ENCODE data around the gene PHACTR1.
"Not testable (repeated sequence)": the region's sequence is repeated elsewhere in the genome, so short reads cannot be mapped to it uniquely, and the experiment has no call there.

PHACTR1 gene

GRCh38 chr6:12941422-12941821 lies 224.9 kb downstream of the PHACTR1 start:
- no peak overlapping the region for H3K4me3 ChIP-seq (ENCODE audit: low read depth in 1 of 2, low read length in 1 of 2)

DNA sequence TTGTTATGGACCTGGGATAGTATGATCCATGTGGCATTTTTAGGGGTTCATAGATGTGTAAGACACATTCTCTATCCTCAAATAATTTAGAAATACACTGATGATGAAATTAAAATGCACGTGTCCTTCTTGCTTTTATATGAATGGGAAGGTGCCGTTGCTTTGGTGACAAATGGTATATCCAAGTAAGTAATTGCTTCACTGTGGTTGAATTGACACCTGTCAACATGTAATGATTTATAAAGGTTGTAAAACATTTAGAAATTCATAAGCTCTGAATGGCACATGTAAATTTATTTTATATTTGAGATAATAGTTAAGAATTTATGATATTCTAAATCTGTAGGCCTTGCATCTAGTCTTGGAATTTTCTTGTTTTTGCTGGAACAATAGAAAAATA lies 227.0 kb downstream of the PHACTR1 start:
- no peaks in the 10 kb centered on the region for H3K27me3 ChIP-seq
- H3K27ac ChIP-seq = no peak overlapping the region
- TF ChIP-seq, protein P1, sequence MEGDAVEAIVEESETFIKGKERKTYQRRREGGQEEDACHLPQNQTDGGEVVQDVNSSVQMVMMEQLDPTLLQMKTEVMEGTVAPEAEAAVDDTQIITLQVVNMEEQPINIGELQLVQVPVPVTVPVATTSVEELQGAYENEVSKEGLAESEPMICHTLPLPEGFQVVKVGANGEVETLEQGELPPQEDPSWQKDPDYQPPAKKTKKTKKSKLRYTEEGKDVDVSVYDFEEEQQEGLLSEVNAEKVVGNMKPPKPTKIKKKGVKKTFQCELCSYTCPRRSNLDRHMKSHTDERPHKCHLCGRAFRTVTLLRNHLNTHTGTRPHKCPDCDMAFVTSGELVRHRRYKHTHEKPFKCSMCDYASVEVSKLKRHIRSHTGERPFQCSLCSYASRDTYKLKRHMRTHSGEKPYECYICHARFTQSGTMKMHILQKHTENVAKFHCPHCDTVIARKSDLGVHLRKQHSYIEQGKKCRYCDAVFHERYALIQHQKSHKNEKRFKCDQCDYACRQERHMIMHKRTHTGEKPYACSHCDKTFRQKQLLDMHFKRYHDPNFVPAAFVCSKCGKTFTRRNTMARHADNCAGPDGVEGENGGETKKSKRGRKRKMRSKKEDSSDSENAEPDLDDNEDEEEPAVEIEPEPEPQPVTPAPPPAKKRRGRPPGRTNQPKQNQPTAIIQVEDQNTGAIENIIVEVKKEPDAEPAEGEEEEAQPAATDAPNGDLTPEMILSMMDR (IDR thresholded peaks at IDR 0.05) = no peak
- peaks cover 4 to 20% of the 10 kb centered on the region in 2 experiments for H3K4me1 ChIP-seq (ENCODE audit: control insufficient read depth in 1 of 2, insufficient read depth in 1 of 2, low read depth in 1 of 2, low read length in 1 of 2)
- no peaks in the 10 kb centered on the region for H3K9me3 ChIP-seq
- no peaks in the 10 kb centered on the region for H3K36me3 ChIP-seq
- H3K4me3 ChIP-seq (ENCODE audit: low read depth in 1 of 2, low read length in 1 of 2) = no peak overlapping the region

More at GRCh38 chr6:12941422-12941821, 224.9 kb downstream of the PHACTR1 start:
- Histone ChIP-seq H3K36me3 (no peaks in the 10 kb centered on the region), H3K4me1 (ENCODE audit: control insufficient read depth in 1 of 2, insufficient read depth in 1 of 2, low read depth in 1 of 2, low read length in 1 of 2) (peaks cover 4 to 20% of the 10 kb centered on the region in 2 experiments), H3K9me3 (no peaks in the 10 kb centered on the region), H3K27me3 (no peaks in the 10 kb centered on the region), H3K27ac (no peak overlapping the region)
- TF ChIP-seq, protein P1 (IDR thresholded peaks at IDR 0.05) = no peak

DNA sequence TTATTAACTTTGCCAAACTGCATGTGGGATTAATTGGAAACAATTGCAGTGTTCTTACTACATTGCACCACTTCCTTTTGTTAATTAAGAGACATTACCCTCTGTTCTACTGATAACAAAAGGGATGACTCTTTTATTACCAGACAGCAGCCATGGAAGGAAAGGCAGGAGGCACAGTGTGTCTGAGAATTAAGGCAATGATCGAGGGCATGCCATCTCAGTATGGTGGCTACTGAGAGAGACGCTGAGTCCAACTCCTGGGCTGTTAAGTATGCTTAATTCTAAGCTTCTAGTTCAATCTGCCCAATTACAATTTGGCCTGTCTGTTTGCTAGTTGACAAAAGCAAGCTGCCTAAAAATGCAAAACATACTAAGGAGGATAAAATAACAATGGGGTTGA lies 227.4 kb downstream of the PHACTR1 start:
- Histone ChIP-seq H3K4me3 (ENCODE audit: low read depth in 1 of 2, low read length in 1 of 2) (no peak overlapping the region), H3K4me1 (ENCODE audit: control insufficient read depth in 1 of 2, insufficient read depth in 1 of 2, low read depth in 1 of 2, low read length in 1 of 2) (peaks cover 4 to 20% of the 10 kb centered on the region in 2 experiments), H3K27me3 (no peaks in the 10 kb centered on the region), H3K36me3 (no peaks in the 10 kb centered on the region), H3K9me3 (no peaks in the 10 kb centered on the region), H3K27ac (no peak overlapping the region)
- TF ChIP-seq, protein P1 (IDR thresholded peaks at IDR 0.05) = no peak

DNA sequence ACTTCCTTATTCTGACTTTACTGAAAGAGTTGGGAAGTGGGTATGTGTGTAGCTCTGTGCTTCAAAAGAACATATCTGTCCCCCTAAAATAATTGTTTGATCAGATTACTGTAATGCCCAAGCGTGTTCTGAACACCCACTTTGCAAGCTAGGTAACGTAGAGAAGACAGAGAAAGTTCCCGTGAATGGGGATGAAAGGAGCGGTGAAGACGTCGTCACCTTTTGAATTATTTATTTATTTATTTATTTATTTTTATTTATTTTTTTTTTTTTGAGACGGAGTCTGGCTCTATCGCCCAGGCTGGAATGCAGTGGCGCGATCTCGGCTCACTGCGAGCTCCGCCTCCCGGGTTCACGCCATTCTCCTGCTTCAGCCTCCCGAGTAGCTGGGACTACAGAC lies 228.0 kb downstream of the PHACTR1 start:
- H3K27me3 ChIP-seq; H3K9me3 ChIP-seq; H3K4me3 ChIP-seq (ENCODE audit: low read depth in 1 of 2, low read length in 1 of 2); H3K27ac ChIP-seq; H3K36me3 ChIP-seq: not testable (repeated sequence)
- H3K4me1 ChIP-seq (ENCODE audit: control insufficient read depth in 1 of 2, insufficient read depth in 1 of 2, low read depth in 1 of 2, low read length in 1 of 2) = peaks cover 4 to 20% of the 10 kb centered on the region in 2 experiments

DNA sequence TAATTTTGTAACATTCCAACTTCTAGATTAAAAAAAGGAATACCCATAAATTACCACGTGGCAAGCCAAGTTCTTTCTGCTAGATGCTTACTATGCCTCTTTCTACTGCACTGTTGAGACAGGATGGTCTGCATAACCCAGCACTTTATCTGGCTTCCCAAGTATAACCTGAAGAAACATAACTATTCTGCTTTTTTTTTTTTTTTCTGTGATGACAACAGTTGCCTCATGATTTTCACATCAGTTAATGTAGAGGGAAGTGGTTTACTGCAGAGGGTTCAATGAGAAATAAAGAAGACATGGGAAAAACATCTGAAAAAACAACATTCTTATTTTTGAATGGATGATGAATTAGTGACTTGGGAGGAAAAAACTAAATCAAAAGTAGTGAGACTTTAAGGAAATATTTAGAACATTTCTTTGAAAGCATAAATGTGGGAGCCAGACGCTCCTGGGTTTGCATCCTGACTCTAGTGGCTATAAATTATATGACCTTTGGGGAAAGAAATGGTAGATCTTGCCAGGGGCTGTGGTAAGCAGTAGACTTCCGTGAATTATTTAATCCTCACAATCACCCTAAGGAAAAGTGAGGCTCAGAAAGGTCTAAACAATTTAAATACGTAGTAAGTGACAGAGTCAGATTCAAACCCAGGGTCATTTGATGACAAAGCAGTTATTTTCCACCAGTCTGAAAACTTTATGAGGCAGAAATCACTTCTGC lies 230.7 kb downstream of the PHACTR1 start:
- Histone ChIP-seq H3K36me3 (no peaks in the 10 kb centered on the region), H3K4me1 (ENCODE audit: control insufficient read depth in 1 of 2, insufficient read depth in 1 of 2, low read depth in 1 of 2, low read length in 1 of 2) (peaks cover 4 to 16% of the 10 kb centered on the region in 2 experiments), H3K27ac (no peak overlapping the region), H3K27me3 (no peaks in the 10 kb centered on the region), H3K4me3 (ENCODE audit: low read depth in 1 of 2, low read length in 1 of 2) (no peak overlapping the region), H3K9me3 (no peaks in the 10 kb centered on the region)
- TF ChIP-seq, protein P1 (IDR thresholded peaks at IDR 0.05) = no peak

- H3K27ac ChIP-seq = no peak overlapping the region
- TF ChIP-seq, protein P1 (IDR thresholded peaks at IDR 0.05) = no peak
- no peaks in the 10 kb centered on the region for H3K9me3 ChIP-seq
- H3K4me1 ChIP-seq (ENCODE audit: control insufficient read depth in 1 of 2, insufficient read depth in 1 of 2, low read depth in 1 of 2, low read length in 1 of 2) = peaks cover 4 to 16% of the 10 kb centered on the region in 2 experiments
- no peak overlapping the region for H3K4me3 ChIP-seq (ENCODE audit: low read depth in 1 of 2, low read length in 1 of 2)
- H3K27me3 ChIP-seq = no peaks in the 10 kb centered on the region
- H3K36me3 ChIP-seq = no peaks in the 10 kb centered on the region
These were observed 231.4 kb downstream of the PHACTR1 start for GRCh38 chr6:12947967-12948366.
